ENCODE data around the gene ZNF786.

- TF ChIP-seq YY1 (IDR thresholded peaks at IDR 0.05; ENCODE audit: insufficient read depth, insufficient read length) (no peak), ZNF274 (IDR thresholded peaks at IDR 0.05; ENCODE audit: low read depth, low read length) (no peak), SUZ12 (IDR thresholded peaks at IDR 0.05; ENCODE audit: extremely low read depth, insufficient read depth, insufficient read length) (no peak)
Measured at GRCh38 chr7:149041350-149041749, 49.2 kb downstream of the ZNF786 start.
